Inferior parietal cortex (tissue), 1 donor: ENCODE measurements around the gene ADGRG3.
"Not testable (repeated sequence)": the region's sequence is repeated elsewhere in the genome, so short reads cannot be mapped to it uniquely, and the experiment has no call there.

Experiments
- DNase-seq: peaks from one replicate; pipeline ENCODE4 v3.0.0-alpha.2; 2016; ENCODE audit errors: extremely low spot score

ADGRG3 gene

DNA sequence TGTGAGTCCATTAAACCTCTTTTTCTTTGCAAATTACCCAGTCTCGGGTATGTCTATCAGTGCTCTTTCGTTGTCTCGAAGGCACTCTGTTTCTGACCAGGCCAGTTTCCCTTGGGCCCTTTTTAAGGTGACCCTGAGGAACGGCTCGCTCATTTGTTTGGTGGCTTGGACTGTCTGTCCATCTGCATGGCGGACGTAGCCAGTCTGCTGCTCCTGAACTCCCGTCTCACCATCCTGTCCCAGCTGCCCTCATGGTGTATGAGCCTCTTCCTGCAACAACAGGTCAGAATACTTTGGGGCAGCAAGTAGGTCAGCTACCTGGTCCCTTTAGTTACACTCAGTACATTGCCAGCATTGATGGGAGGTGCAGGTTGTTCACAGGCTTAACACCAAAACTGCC, 45.5 kb downstream of the ADGRG3 start:
- no peak for DNase-seq

DNA sequence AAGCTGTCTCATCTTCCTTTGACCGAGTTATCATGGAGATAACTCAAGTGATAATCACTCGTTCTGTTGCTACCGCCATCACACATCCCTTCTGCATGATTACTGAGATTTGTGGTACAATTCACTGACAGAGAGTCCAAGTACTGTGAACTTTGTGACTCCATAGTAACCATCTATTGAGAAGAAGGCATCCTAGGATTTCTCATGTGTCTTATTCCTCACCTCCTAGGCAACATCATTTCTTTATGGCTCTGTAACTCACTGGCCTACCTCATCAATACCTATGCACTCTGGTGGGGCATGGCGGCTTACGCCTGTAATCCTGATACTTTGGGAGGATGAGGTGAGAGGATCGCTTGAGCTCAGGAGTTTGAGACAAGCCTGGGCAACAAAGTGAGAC, 45.9 kb downstream of the ADGRG3 start:
- DNase-seq: no peak

GRCh38 chr16:57720142-57720575, 52.1 kb downstream of the ADGRG3 start:
- DNase-seq: peak; percentile 31

DNA sequence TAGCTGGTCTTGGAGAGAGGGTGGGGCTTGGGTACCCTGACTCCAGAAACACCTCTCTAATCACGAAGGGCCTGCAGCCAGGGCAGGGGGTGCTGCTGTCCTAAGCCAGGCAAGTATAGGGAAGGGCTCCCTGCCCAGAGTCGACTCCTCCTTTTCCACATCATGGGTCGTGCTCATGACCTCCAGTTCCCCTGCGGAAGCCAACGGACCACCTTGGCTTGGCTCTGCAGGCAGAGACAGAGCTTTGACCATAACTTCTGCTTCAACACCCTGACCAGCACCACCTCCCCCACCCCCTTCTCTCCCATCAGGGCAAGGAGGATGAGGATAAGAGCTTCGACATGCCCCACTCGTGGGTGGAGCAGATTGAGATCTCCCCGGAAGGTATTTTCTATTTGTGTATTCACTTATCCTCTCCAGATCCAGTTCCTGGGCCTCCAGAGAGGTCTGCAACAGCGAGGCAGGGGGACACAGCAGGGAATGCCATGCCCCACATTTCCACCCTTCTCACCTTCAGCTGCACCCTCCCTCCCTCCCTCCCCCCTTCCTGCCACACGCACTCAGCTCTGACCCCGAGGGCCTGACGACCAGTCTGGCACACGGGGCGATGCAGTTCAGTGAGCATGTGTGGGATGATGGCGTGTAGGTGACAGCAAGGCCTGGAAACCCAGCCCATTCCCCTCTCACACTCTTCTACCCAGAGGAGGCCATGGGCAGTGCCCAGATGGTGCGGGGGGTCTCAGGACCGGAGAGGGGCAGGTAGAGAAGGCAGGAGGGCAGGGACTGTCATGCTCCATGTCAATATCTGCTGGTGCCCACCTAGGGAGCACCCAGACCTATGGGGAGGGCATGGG, 53.5 kb downstream of the ADGRG3 start:
- no peak for DNase-seq

DNA sequence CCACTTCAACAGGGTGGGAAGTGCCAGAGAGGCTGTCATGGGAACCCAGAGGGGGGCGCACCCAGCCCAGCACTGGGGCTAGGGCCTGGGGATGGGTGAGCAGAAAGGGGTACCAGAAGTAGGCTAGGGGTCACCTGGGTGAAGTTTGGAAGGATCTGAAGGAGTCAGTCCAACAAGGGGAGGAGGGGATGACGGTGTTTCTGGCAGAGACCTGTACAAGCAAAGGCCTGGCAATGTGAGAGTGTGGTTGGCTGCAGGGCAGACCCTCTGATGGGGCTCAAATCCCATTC, 54.0 kb downstream of the ADGRG3 start:
- no peak for DNase-seq

GRCh38 chr16:57722651-57723050, 54.5 kb downstream of the ADGRG3 start:
- DNase-seq: no peak

- DNase-seq: no peak
Observed at GRCh38 chr16:57723170-57723569, 55.1 kb downstream of the ADGRG3 start.

DNA sequence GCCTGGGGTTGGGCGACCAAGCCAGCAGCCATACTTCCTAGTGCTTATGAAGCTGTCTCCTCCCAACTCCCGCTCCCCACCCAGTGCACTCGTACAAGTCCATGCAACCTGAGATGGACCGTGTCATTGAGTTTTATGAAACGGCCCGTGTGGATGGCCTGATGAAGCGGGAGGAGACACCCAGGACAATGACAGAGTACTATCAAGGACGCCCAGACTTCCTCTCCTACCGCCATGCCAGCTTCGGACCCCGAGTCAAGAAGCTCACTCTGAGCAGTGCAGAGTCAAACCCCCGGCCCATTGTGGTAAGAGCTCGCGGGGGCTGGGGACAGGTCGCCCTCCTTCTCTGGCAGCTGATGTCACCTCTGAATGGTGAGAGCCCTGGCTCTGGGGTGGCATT, 56.4 kb downstream of the ADGRG3 start:
- no peak for DNase-seq

GRCh38 chr16:57725151-57725550, 57.0 kb downstream of the ADGRG3 start:
- DNase-seq: no peak

DNA sequence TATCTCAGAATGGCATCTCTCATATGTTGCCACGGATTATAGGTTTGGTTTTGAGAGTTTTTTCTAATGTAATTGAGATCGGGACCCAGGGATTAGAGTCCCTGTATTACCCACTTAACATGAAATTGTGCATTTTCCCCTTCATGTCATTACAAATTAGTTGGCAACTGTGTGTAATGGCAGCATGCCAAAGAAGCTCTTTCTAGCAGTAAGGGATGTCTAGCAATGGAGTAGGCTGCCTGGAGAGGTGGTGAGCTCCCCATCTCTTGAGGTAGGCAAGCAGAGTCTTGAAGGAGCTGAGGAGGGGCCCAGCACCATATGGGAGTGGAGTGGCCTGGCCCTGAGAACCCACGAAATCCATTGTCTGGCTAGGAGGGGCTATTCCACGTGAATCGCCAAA, 57.4 kb downstream of the ADGRG3 start:
- no peak for DNase-seq

DNA sequence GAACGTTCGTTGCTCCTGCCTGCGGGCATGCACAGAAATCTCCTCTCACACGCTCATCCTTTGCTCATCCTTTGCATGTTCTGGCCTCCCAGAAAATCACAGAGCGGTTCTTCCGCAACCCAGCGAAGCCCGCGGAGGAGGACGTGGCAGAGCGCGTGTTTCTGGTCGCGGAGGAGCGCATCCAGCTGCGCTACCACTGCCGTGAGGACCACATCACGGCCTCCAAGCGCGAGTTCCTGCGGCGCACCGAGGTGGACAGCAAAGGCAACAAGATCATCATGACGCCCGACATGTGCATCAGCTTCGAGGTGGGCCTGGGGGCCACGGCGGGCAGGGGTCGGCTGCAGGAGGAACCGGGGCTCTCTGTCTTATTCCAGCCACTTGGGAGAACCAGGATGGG, 57.9 kb downstream of the ADGRG3 start:
- no peak for DNase-seq

DNA sequence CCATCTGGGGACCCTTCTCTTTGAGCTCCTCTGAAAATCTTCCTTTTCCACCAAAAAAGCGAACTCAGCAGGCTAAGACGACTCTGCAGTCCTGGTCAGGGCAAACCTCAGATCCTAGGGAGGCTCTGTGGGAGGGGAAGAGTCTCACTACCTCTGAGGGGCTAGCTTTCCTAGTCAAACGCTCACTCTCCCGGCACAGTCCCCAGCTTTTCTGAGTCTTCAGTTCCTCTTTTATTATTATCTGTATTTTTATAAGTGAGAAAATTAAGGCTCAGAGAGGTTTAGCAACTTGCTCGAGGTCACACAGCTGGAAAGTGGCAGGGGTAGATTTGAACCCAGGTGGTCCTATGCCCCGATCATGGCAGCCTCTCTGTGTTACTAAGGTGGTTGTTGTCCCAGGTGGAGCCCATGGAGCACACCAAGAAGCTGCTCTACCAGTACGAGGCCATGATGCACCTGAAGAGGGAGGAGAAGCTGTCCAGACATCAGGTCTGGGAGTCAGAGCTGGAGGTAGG, 58.4 kb downstream of the ADGRG3 start:
- DNase-seq: no peak

DNA sequence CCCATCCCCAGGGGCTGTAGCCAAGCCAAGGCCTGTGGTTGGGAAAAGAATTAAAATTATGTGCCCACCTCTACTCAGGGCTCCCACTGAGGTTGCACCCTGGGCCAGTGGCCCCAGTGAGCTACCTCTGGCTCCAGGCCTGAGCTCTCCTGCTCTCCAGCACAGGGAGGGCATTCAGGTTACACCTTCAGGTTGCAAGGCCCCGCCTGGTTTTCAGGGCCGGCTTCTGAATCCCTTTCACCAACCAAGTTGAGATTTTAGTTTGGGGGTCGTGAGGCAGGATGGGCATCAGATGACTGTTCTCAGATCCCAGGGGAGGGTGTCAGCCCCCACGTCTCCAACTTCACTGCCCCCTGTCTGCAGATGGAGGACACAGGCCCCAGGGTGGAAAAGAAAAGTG, 59.5 kb downstream of the ADGRG3 start:
- no peak for DNase-seq

DNA sequence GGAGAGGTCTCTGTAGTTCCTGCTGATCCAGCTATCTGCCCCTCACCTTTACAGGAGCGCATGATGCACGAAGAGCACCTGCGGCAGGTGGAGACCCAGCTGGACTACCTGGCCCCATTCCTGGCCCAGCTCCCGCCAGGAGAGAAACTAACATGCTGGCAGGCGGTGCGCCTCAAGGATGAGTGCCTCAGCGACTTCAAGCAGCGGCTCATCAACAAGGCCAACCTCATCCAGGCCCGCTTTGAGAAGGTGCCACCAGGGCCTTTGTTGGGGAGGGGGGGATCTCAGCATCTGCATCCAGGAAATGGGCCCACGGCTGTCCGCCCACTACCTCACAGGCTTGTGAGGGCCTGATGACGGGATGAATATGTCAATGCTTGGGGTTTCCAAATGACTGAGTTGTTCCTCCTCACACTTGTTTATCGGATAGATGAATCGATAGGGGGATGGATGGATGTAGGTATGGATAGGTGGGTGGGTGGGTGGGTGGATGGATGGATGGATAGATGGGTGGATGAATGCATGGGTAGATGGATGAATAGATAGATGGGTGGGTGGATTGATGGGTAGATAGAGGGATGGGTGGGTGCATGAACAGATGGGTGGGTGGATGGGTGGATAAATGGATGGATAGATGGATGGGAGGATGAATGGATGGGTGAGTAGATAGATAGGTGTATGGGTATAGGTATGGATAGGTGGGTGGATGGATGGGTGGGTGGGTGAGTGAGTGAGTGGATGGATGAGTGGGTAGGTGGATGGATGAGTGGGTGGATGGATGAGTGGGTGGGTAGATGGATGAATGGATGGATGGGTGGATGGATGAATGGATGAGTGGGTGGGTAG, 60.5 kb downstream of the ADGRG3 start:
- no peak for DNase-seq

DNA sequence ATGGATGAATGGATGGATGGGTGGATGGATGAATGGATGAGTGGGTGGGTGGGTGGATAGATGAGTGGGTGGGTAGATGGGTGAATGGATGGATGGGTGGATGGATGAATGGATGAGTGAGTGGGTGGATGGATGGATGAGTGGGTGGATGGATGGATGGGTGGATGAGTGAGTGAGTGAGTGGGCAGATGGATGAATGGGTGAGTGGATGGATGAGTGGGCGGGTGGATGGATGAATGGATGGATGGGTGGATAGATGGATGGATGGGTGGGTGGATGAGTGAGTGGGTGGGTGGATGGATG, 61.0 kb downstream of the ADGRG3 start:
- no peak for DNase-seq

DNA sequence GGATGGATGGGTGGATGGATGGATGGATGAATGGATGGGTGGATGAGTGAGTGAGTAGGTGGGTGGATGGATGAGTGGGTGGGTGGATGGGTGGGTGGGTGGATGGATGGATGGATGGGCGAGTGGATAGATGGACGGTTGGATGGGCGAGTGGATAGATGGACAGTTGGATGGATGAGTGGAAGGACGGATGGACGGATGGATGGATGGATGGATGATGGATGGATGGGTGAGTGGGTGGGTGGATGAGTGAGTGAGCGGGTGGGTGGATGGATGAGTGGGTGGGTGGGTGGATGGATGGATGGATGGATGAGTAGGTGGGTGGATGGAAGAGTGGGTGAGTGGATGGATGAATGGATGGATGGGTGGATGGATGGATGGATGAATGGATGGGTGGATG, 61.7 kb downstream of the ADGRG3 start:
- not testable (repeated sequence) for DNase-seq

GRCh38 chr16:57730771-57731730, 62.9 kb downstream of the ADGRG3 start:
- DNase-seq: no peak

GRCh38 chr16:57732037-57732436, 63.9 kb downstream of the ADGRG3 start:
- no peak for DNase-seq

- DNase-seq: no peak
Observed at GRCh38 chr16:57732714-57733113, 64.6 kb downstream of the ADGRG3 start.

DNA sequence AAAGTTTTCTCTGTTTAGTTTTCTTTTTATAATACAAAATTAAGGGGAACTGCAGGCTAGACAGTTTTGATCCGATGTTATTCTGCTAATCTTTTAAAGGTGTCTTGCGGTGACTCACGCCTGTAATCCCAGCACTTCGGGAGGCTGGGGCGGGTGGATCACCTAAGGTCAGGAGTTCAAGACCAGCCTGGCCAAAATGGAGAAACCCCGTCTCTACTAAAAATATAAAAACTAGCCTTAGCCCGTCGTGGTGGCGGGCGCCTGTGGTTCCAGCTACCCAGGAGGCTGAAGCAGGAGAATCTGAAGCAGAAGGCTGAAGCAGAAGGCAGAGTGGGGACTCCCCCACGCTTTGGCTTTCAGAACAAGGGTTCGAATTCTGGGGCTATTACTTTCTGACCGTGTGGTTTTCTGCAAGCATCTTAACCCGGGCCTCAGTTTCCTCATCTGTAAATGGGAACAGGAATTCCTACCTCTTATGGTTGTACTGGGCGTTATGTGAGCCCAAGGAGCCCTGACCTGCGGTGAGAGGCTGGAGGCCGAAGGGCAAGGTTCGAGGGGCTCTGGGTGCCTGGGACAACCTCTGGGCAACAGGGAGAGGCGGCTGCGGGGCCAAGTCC, 66.3 kb downstream of the ADGRG3 start:
- DNase-seq: no peak

- peak; percentile 100 for DNase-seq
Observed at GRCh38 chr16:57734925-57735754, 67.0 kb downstream of the ADGRG3 start.
